Measurements from ENCODE around the gene SCG2. TPM values are rescaled to one million over a fixed set of nuclear protein-coding genes. Genes with fewer than 3 reads are reported as not detected.

SCG2 gene
- total and polyA plus RNA-seq, 4 donors: 0.45 to 3.5 (median 1.1) TPM

- H3K27ac ChIP-seq (ENCODE audit: low read depth in 1 of 2, low read length in 1 of 2): no peak overlapping the region
- H3K4me1 ChIP-seq (ENCODE audit: control insufficient read depth in 5 of 5, insufficient read depth in 5 of 5, low read length in 5 of 5): no peaks in the 10 kb centered on the region
- no peaks in the 10 kb centered on the region for H3K36me3 ChIP-seq (ENCODE audit: control insufficient read depth in 4 of 4, insufficient read depth in 4 of 4, low read length in 4 of 4)
- peaks cover 0 to 4% (median 0%) of the 10 kb centered on the region in 3 donors for H3K27me3 ChIP-seq (ENCODE audit: control insufficient read depth in 3 of 3, insufficient read depth in 3 of 3, low read length in 2 of 3)
- H3K9me3 ChIP-seq (ENCODE audit: control insufficient read depth in 4 of 4, insufficient read depth in 3 of 4, low read length in 3 of 4): no peaks in the 10 kb centered on the region
- H3K4me3 ChIP-seq: no peak overlapping the region
- DNase-seq (no peak), ATAC-seq (ENCODE audit: insufficient read depth, low FRiP score) (no peak)
- H3K9ac ChIP-seq (ENCODE audit: insufficient read depth in 1 of 2, low read length in 2 of 2): no peak overlapping the region
- TF ChIP-seq, protein P1, sequence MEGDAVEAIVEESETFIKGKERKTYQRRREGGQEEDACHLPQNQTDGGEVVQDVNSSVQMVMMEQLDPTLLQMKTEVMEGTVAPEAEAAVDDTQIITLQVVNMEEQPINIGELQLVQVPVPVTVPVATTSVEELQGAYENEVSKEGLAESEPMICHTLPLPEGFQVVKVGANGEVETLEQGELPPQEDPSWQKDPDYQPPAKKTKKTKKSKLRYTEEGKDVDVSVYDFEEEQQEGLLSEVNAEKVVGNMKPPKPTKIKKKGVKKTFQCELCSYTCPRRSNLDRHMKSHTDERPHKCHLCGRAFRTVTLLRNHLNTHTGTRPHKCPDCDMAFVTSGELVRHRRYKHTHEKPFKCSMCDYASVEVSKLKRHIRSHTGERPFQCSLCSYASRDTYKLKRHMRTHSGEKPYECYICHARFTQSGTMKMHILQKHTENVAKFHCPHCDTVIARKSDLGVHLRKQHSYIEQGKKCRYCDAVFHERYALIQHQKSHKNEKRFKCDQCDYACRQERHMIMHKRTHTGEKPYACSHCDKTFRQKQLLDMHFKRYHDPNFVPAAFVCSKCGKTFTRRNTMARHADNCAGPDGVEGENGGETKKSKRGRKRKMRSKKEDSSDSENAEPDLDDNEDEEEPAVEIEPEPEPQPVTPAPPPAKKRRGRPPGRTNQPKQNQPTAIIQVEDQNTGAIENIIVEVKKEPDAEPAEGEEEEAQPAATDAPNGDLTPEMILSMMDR (IDR thresholded peaks at IDR 0.05; ENCODE audit: control extremely low read depth, extremely low read depth): no peak
- WGBS, 2 donors: 71 to 75% methylated on average over 7 of the region's 7 CpGs
Observed at GRCh38 chr2:223619486-223620129, 17.4 kb upstream of the SCG2 start.

GRCh38 chr2:223618172-223619035, 16.2 kb upstream of the SCG2 start:
- Histone ChIP-seq H3K9ac (ENCODE audit: insufficient read depth in 1 of 2, low read length in 2 of 2) (no peak overlapping the region), H3K9me3 (ENCODE audit: control insufficient read depth in 4 of 4, insufficient read depth in 3 of 4, low read length in 3 of 4) (no peaks in the 10 kb centered on the region), H3K4me1 (ENCODE audit: control insufficient read depth in 5 of 5, insufficient read depth in 5 of 5, low read length in 5 of 5) (peaks cover 0 to 2% (median 0%) of the 10 kb centered on the region in 5 donors), H3K4me3 (no peak overlapping the region), H3K27me3 (ENCODE audit: control insufficient read depth in 3 of 3, insufficient read depth in 3 of 3, low read length in 2 of 3) (peaks cover 0 to 8% (median 0%) of the 10 kb centered on the region in 3 donors), H3K27ac (ENCODE audit: low read depth in 1 of 2, low read length in 1 of 2) (no peak overlapping the region), H3K36me3 (ENCODE audit: control insufficient read depth in 4 of 4, insufficient read depth in 4 of 4, low read length in 4 of 4) (no peaks in the 10 kb centered on the region)
- DNase-seq (peak in 1 of 3 donors; percentile 14), ATAC-seq (ENCODE audit: insufficient read depth, low FRiP score) (no peak)
- TF ChIP-seq, protein P1 (IDR thresholded peaks at IDR 0.05; ENCODE audit: control extremely low read depth, extremely low read depth): no peak
- WGBS, 2 donors: 21 to 28% methylated on average over 13 of the region's 13 CpGs

DNA sequence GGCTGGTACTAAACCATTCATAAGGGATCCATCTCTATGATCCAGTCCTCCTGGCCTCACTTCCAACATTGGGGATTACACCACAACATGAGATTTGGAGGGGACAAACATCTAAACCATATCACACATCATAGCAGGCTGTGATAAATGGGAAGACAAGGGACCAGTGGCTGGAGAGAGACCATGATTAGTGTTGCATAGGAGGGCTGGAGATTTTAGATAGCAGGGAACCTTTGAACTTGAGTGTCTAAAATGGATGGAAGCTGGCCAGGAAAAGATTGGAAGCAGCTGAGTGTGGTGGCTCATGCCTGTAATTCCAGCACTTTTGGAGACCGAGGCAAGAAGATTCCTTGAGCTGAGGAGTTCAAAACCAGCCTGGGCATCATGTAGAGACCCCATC, 12.4 kb upstream of the SCG2 start:
- Histone ChIP-seq H3K4me1 (ENCODE audit: control insufficient read depth in 5 of 5, insufficient read depth in 5 of 5, low read length in 5 of 5) (peaks cover 0 to 6% (median 0%) of the 10 kb centered on the region in 5 donors), H3K27ac (ENCODE audit: low read depth in 1 of 2, low read length in 1 of 2) (no peak overlapping the region), H3K9me3 (ENCODE audit: control insufficient read depth in 4 of 4, insufficient read depth in 3 of 4, low read length in 3 of 4) (no peaks in the 10 kb centered on the region), H3K4me3 (no peak overlapping the region), H3K9ac (ENCODE audit: insufficient read depth in 1 of 2, low read length in 2 of 2) (no peak overlapping the region), H3K36me3 (ENCODE audit: control insufficient read depth in 4 of 4, insufficient read depth in 4 of 4, low read length in 4 of 4) (no peaks in the 10 kb centered on the region), H3K27me3 (ENCODE audit: control insufficient read depth in 3 of 3, insufficient read depth in 3 of 3, low read length in 2 of 3) (peaks cover 0 to 8% (median 0%) of the 10 kb centered on the region in 3 donors)
- no peak for DNase-seq
- TF ChIP-seq, protein P1 (IDR thresholded peaks at IDR 0.05; ENCODE audit: control extremely low read depth, extremely low read depth): no peak
- no peak for ATAC-seq (ENCODE audit: insufficient read depth, low FRiP score)
- WGBS, 2 donors: 80 to 94% methylated on average over 1 of the region's 1 CpG
